ENCODE results near the gene CREB3L2. TPM values are rescaled to one million over a fixed set of nuclear protein-coding genes. Genes with fewer than 3 reads are reported as not detected.

Gene CREB3L2
- total and polyA plus RNA-seq, 5 donors: 10.7 to 75.1 (median 37.8) TPM

DNA sequence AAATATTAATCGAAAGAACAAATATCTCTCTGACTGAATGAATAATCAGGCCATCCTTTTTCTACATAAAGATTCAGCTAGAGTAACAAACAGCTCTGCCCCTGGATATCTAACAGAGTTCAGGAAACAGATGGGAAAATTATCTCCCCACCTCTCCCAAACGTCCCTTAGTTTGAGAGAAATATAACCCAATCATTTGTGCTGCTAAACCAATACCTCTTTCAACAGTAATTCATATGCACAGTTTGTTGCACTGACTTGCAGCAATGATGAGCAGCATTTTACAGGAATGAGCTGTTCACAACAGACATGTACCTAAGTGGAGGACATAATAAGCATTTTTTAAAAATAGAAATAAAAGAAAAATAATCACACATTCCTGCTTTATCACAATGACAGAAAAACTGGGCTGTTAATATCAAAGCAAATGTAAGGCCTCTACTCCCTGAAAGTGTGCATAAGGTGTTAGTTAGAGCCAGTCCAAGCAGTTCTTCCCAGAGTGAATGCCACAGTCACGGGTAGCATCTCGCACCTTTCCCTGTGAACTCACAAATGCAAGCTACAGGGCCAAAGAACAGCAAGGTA is 2.3 kb downstream of the CREB3L2 start:
- Histone ChIP-seq H3K27me3 (ENCODE audit: control insufficient read depth, insufficient read depth) (no peaks in the 10 kb centered on the region), H3K4me1 (ENCODE audit: control insufficient read depth, insufficient read depth, low read length) (peaks cover 10% of the 10 kb centered on the region), H3K4me3 (ENCODE audit: low read length) (peak overlapping the region; percentile 64), H3K27ac (ENCODE audit: low read length) (peak overlapping the region; percentile 91), H3K9me3 (ENCODE audit: control insufficient read depth, low read length) (no peaks in the 10 kb centered on the region)
- 20% methylated on average over 4 of the region's 4 CpGs for WGBS
- intact Hi-C loops (cut with DNase I): loop anchor here in 2 of 4 donors (10.0 kb wide), 2 partner anchors 55 to 345 kb away; no protein-coding TSS in a partner anchor
- DNase-seq (no peak), ATAC-seq (no peak)

DNA sequence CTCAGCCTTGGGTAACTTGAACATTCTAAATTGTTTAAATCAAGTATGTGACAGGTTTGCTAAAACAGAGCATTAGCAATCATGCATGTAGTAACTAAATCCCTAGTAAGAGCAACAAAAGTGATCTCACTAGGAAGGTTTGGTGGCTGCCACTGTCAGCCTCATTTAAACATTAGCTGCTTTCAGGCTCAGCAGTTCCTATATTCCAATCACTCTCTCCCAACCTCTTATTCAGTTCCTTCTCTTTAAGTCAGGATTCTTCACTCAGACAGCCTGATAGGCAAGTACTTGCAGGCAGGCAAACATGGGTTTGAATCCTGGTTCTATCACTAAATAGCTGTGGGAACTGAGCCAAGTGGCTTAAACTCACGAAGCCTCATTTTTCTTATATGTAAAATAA is 3.6 kb downstream of the CREB3L2 start:
- H3K9me3 ChIP-seq (ENCODE audit: control insufficient read depth, low read length): no peaks in the 10 kb centered on the region
- DNase-seq: no peak
- no peaks in the 10 kb centered on the region for H3K27me3 ChIP-seq (ENCODE audit: control insufficient read depth, insufficient read depth)
- H3K27ac ChIP-seq (ENCODE audit: low read length): no peak overlapping the region
- ATAC-seq: no peak
- WGBS: 0% methylated on average over 1 of the region's 1 CpG
- peaks cover 12% of the 10 kb centered on the region for H3K4me1 ChIP-seq (ENCODE audit: control insufficient read depth, insufficient read depth, low read length)
- intact Hi-C loops (cut with DNase I): loop anchor here in 1 of 4 donors (10.0 kb wide), 1 partner anchor 53 kb away; no protein-coding TSS in a partner anchor
- H3K4me3 ChIP-seq (ENCODE audit: low read length): no peak overlapping the region

DNA sequence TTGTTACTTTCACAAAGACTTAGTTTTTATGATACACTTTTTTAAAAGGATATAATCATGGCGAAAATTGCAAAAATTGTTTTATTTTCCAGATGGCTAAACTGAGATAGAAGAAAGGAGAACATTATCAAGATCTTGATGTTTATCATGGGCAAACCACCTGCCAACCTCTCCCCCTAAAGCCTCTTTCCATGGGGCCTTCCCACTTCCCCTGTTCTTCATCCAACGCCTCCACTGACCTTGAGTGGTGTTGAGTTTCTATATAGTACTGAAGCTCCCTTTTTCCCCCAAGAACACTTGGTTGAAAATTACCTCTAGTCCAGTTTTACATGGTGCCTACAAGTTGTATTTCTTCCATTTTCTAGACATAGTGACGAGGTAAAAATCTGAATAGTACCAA is 5.0 kb downstream of the CREB3L2 start:
- no peak for ATAC-seq
- no peaks in the 10 kb centered on the region for H3K9me3 ChIP-seq (ENCODE audit: control insufficient read depth, low read length)
- WGBS: 45% methylated on average over 3 of the region's 3 CpGs
- H3K27me3 ChIP-seq (ENCODE audit: control insufficient read depth, insufficient read depth): no peaks in the 10 kb centered on the region
- no peak overlapping the region for H3K4me3 ChIP-seq (ENCODE audit: low read length)
- intact Hi-C loops (cut with DNase I): loop anchor here in 1 of 4 donors (10.0 kb wide), 1 partner anchor 52 kb away; no protein-coding TSS in a partner anchor
- DNase-seq: no peak
- H3K27ac ChIP-seq (ENCODE audit: low read length): no peak overlapping the region
- peaks cover 26% of the 10 kb centered on the region for H3K4me1 ChIP-seq (ENCODE audit: control insufficient read depth, insufficient read depth, low read length)

DNA sequence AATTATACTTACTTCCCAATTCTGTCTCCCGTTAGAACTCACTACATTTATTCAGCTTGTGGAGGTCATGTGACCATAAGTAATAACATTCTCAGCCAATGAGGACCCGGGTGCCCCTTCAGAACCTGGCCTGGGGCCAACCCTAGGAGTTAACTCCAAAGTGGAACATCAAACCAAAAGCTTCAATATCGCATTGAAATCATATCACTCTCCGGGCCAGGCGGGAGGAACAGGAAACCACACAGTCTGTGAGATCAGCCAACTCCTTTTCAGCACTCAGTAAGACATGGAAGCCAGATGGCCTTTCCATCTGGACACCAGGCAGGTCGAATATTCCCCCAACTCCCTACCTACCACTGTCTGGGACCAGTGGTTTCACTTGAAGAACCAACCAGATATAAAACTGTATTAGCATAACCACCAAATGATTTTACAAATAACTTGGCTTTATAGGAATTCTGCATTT is 5.5 kb downstream of the CREB3L2 start:
- Histone ChIP-seq H3K4me3 (ENCODE audit: low read length) (no peak overlapping the region), H3K4me1 (ENCODE audit: control insufficient read depth, insufficient read depth, low read length) (peaks cover 26% of the 10 kb centered on the region), H3K27me3 (ENCODE audit: control insufficient read depth, insufficient read depth) (no peaks in the 10 kb centered on the region), H3K27ac (ENCODE audit: low read length) (peak overlapping the region; percentile 42), H3K9me3 (ENCODE audit: control insufficient read depth, low read length) (no peaks in the 10 kb centered on the region)
- WGBS: 7% methylated on average over 6 of the region's 6 CpGs
- ATAC-seq (peak; percentile 8 to 15), DNase-seq (peak; percentile 74 to 85 (median 79))
- intact Hi-C loops (cut with DNase I): loop anchor here in 1 of 4 donors (10.0 kb wide), 1 partner anchor 52 kb away; no protein-coding TSS in a partner anchor

DNA sequence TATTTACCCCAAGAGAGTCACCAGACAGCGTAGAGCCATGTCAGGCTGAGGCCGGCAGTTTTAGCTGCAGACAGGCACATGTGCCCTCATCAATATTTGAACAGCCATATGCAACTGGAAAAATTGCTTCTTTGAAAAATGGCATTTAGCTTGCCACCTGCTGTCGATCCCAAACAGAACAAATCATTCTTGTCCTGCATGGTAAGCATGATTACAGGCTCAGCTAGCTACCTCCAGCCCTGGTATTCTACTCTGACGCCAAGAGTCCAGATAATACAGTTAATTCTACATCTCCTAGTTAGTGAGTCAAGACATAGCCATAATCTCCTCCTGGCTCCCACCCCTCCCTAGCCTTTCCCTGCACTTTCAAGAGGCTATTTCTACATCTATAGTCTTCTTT is 7.7 kb downstream of the CREB3L2 start:
- WGBS: 78% methylated on average over 4 of the region's 4 CpGs
- H3K27ac ChIP-seq (ENCODE audit: low read length): peak overlapping the region; percentile 25
- DNase-seq: no peak
- no peak for ATAC-seq
- no peak overlapping the region for H3K4me3 ChIP-seq (ENCODE audit: low read length)
- H3K4me1 ChIP-seq (ENCODE audit: control insufficient read depth, insufficient read depth, low read length): peaks cover 30% of the 10 kb centered on the region
- H3K27me3 ChIP-seq (ENCODE audit: control insufficient read depth, insufficient read depth): no peaks in the 10 kb centered on the region
- intact Hi-C loops (cut with DNase I): loop anchor here in 1 of 4 donors (10.0 kb wide), 1 partner anchor 49 kb away; no protein-coding TSS in a partner anchor
- H3K9me3 ChIP-seq (ENCODE audit: control insufficient read depth, low read length): no peaks in the 10 kb centered on the region

DNA sequence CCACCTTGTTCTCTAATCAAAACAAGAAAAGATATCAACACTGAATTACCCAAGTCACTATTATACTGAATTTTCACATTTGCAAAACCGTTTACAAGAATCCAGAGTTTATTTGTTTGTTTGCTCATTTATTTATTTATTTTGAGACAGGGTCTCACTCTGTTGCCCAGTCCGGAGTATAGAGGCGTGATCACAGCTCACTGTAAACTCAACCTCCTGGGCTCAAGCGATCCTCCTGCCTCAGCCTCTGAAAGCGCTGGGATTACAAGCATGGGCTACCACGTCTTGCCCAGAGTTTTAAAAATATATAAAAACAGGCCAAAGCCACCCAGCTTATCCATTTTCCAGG is 8.5 kb downstream of the CREB3L2 start:
- intact Hi-C loops (cut with DNase I): loop anchor here in 1 of 4 donors (10.0 kb wide), 1 partner anchor 49 kb away; no protein-coding TSS in a partner anchor
- no peak for ATAC-seq

DNA sequence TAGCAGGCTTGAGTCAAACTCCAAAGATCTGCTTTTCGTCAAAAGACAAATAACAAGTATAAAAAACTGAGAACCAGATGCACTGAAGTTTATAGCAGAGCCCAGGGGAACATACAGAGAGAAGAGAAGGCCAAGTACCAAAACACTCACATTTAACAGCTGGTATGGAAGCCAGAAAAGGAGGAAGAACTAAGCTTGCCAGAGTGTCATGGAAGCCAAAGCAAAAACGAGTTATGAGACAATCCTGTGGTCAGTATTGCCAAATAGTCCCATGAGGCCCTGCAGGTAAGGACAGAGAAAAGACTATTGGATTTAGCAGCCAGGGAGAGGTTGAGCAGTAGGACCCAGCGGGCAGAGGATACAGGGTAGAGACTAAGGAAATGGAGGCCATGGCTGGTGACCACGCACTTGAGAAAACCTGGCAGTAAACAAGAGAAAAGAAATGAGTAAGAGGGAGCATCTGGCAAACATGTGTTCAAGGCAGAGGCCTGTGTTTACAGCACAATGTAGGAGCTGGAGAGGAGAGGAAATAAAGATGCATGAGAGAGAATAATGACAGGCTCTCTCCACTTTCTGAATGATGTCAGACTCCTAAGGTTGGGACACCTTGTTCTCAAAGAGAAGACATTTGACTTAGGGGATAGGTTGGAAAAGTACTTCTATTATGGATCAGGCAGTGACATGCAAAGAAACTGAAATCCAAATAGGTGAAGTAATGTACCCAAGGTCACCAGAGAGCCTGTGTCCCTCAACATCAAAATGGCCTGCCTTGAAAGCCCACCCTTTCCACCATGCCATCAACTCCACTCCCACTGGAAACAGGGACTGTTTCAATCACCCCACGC is 9.1 kb downstream of the CREB3L2 start:
- H3K27me3 ChIP-seq (ENCODE audit: control insufficient read depth, insufficient read depth): no peaks in the 10 kb centered on the region
- peaks cover 34% of the 10 kb centered on the region for H3K4me1 ChIP-seq (ENCODE audit: control insufficient read depth, insufficient read depth, low read length)
- no peaks in the 10 kb centered on the region for H3K9me3 ChIP-seq (ENCODE audit: control insufficient read depth, low read length)
- 48% methylated on average over 5 of the region's 5 CpGs for WGBS
- no peak overlapping the region for H3K4me3 ChIP-seq (ENCODE audit: low read length)
- peak; percentile 63 to 69 for ATAC-seq
- intact Hi-C loops (cut with DNase I): loop anchor here in 1 of 4 donors (10.0 kb wide), 1 partner anchor 48 kb away; no protein-coding TSS in a partner anchor
- peak; percentile 64 to 82 (median 65) for DNase-seq
- H3K27ac ChIP-seq (ENCODE audit: low read length): peak overlapping the region; percentile 91

More for the DNA sequence above, 8.5 kb downstream of the CREB3L2 start:
- DNase-seq: no peak
- Histone ChIP-seq H3K27me3 (ENCODE audit: control insufficient read depth, insufficient read depth) (no peaks in the 10 kb centered on the region), H3K4me1 (ENCODE audit: control insufficient read depth, insufficient read depth, low read length) (peaks cover 32% of the 10 kb centered on the region), H3K27ac (ENCODE audit: low read length) (peak overlapping the region; percentile 91), H3K4me3 (ENCODE audit: low read length) (no peak overlapping the region), H3K9me3 (ENCODE audit: control insufficient read depth, low read length) (no peaks in the 10 kb centered on the region)
- 89% methylated on average over 6 of the region's 6 CpGs for WGBS

DNA sequence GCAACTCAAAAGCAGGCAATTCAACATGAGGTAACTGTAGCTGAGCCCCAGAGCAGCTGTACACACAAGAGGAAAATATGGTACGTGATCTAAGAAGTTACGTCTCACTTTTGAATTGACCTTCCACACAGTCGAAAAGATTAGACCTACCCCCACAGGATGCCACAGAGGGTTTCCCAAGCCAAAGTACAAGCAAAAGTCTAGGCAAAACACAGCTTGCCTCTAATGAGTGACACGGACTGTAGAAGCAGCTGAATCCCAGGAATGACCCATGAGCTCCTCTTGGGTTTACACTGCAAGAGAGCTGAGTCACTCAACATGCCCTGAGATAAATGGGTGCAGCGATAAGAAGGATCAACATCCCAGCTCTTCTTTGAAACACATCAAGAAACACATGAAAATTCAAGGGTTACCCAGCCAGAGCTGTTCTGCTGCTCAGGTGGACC is 9.8 kb downstream of the CREB3L2 start:
- WGBS: 34% methylated on average over 5 of the region's 5 CpGs
- no peak for DNase-seq
- Histone ChIP-seq H3K9me3 (ENCODE audit: control insufficient read depth, low read length) (no peaks in the 10 kb centered on the region), H3K4me3 (ENCODE audit: low read length) (no peak overlapping the region), H3K4me1 (ENCODE audit: control insufficient read depth, insufficient read depth, low read length) (peaks cover 34% of the 10 kb centered on the region), H3K27me3 (ENCODE audit: control insufficient read depth, insufficient read depth) (no peaks in the 10 kb centered on the region), H3K27ac (ENCODE audit: low read length) (peak overlapping the region; percentile 91)
- intact Hi-C loops (cut with DNase I): loop anchor here in 1 of 4 donors (10.0 kb wide), 1 partner anchor 47 kb away; no protein-coding TSS in a partner anchor
- ATAC-seq: peak; percentile 54 to 75

DNA sequence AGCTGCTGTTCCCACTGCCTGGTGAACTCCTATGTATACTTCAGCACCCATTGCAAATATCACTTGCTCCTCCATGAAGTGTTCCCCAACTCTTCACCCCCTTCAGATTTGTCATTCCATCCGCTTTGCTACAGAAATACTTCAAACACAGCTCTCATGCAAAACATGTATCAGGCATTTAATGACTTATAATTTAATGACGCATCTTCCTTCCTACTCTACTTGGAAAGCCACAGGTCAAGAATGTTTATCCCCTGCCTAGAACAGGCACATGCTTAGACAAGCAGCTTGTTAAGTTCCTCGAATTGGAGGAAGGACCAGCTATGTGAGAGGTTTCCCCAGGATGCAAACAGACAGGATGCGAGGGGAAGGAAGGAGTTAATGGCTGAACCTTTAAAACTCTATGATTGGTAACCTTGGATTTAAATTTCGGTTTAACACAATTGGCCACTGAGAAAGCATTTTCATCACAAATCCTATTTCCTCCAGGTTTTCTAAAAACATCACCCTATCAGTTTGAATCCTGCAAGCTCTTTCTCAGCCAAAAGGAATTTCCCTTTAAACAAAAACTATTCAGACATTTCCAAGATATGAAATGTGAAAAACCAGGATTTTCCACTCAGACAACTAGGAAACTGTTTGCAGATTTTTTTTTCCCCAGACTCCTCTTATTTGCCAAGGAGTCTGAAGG is 11.5 kb downstream of the CREB3L2 start:
- ATAC-seq: peak; percentile 20 to 56
- DNase-seq: no peak
- intact Hi-C loops (cut with DNase I): loop anchor here in 1 of 4 donors (10.0 kb wide), 1 partner anchor 46 kb away; no protein-coding TSS in a partner anchor

DNA sequence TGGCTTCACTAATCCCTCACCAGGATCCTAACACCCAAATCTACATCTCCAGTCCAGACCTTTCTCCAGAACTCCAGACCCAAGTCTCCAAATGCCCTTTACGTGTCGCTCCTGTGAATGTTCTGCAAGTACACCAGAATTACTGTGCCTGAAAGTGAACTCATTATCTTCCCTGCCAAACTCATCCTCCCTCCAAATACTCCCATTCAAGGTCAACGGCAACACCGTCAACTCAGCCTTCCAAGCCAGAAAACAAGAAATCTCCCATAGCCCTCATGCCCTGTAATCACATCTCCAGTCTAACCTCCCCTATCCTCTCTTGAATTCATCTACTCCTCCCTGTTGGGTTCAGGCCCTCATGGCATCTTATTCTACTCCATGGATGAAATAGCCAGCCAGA is 12.3 kb downstream of the CREB3L2 start:
- no peaks in the 10 kb centered on the region for H3K9me3 ChIP-seq (ENCODE audit: control insufficient read depth, low read length)
- DNase-seq (no peak), ATAC-seq (no peak)
- H3K27ac ChIP-seq (ENCODE audit: low read length): peak overlapping the region; percentile 37
- intact Hi-C loops (cut with DNase I): loop anchor here in 1 of 4 donors (5.0 kb wide), 1 partner anchor 52 kb away; no protein-coding TSS in a partner anchor
- 53% methylated on average over 4 of the region's 4 CpGs for WGBS
- no peaks in the 10 kb centered on the region for H3K27me3 ChIP-seq (ENCODE audit: control insufficient read depth, insufficient read depth)
- H3K4me1 ChIP-seq (ENCODE audit: control insufficient read depth, insufficient read depth, low read length): peaks cover 46% of the 10 kb centered on the region
- H3K4me3 ChIP-seq (ENCODE audit: low read length): no peak overlapping the region

More for the DNA sequence above, 11.5 kb downstream of the CREB3L2 start:
- H3K4me3 ChIP-seq (ENCODE audit: low read length): no peak overlapping the region
- peak overlapping the region; percentile 79 for H3K27ac ChIP-seq (ENCODE audit: low read length)
- H3K27me3 ChIP-seq (ENCODE audit: control insufficient read depth, insufficient read depth): no peaks in the 10 kb centered on the region
- H3K9me3 ChIP-seq (ENCODE audit: control insufficient read depth, low read length): no peaks in the 10 kb centered on the region
- peaks cover 42% of the 10 kb centered on the region for H3K4me1 ChIP-seq (ENCODE audit: control insufficient read depth, insufficient read depth, low read length)
- 40% methylated on average over 5 of the region's 5 CpGs for WGBS
